Measurements from ENCODE around the gene PADI1.

DNA sequence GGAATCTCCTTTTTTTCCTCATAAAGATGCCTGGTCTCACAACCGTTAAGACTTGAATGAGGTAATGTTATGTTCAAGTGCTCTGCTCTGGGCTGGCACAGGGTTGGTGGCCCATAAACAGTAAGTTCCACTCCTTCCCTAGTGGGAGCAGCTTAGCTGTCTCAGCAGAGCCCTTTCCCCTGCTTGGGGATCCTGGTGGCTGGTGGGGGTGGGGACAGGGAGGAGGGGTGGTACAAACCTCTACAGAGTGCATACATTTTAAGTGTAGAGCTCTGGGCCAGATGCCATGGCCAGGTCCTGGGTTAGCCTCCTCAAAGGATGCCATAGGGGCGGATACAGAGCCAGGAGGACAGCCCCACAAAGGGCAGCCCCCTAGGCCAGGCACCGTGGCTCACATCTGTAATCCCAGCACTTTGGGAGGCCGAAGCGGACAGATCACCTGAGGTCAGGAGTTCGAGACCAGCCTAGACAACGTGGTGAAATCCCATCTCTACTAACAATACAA is 20.7 kb upstream of the PADI1 start:
- TF ChIP-seq, protein P1, sequence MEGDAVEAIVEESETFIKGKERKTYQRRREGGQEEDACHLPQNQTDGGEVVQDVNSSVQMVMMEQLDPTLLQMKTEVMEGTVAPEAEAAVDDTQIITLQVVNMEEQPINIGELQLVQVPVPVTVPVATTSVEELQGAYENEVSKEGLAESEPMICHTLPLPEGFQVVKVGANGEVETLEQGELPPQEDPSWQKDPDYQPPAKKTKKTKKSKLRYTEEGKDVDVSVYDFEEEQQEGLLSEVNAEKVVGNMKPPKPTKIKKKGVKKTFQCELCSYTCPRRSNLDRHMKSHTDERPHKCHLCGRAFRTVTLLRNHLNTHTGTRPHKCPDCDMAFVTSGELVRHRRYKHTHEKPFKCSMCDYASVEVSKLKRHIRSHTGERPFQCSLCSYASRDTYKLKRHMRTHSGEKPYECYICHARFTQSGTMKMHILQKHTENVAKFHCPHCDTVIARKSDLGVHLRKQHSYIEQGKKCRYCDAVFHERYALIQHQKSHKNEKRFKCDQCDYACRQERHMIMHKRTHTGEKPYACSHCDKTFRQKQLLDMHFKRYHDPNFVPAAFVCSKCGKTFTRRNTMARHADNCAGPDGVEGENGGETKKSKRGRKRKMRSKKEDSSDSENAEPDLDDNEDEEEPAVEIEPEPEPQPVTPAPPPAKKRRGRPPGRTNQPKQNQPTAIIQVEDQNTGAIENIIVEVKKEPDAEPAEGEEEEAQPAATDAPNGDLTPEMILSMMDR (IDR thresholded peaks at IDR 0.05), result no peak
- TF ChIP-seq POLR2AphosphoS5 (IDR thresholded peaks at IDR 0.05), result no peak
- no peak for TF ChIP-seq POLR2A (IDR thresholded peaks at IDR 0.05)
- TF ChIP-seq EP300 (IDR thresholded peaks at IDR 0.05), result no peak
